Peyer's patch (tissue), 4 donors: ENCODE results near the gene ZNF672. TPM values are rescaled to one million over a fixed set of nuclear protein-coding genes. Genes with fewer than 3 reads are reported as not detected.

Experiments used
- DNase-seq, 3 donors: peaks; one replicate each; pipeline ENCODE4 v3.0.0-alpha.2; 2017 to 2019
- H3K27ac ChIP-seq, 4 donors: fragments of 200-600 bp; sonication (generic); one replicate each; pipeline ENCODE4 v1.5.1; 2016 to 2019
- H3K27me3 ChIP-seq, 2 donors: fragments of 200-600 bp; sonication (generic); one replicate each; pipeline ENCODE4 v1.5.1; 2019
- H3K36me3 ChIP-seq, 3 donors: fragments of 200-600 bp; sonication (generic); one replicate each; pipeline ENCODE4 v1.5.1; 2016 to 2019
- H3K4me1 ChIP-seq, 4 donors: fragments of 200-600 bp; sonication (generic); one replicate each; pipeline ENCODE4 v1.5.1; 2016 to 2019
- H3K4me3 ChIP-seq, 4 donors: fragments of 200-600 bp; sonication (generic); 1 replicate in 3 of 4; 2 replicates in 1 of 4; pipeline ENCODE4 v1.5.1; 2016 to 2019; ENCODE audit warnings: mild to moderate bottlenecking in 1 of 4
- H3K9me3 ChIP-seq, 4 donors: fragments of 200-600 bp; sonication (generic); one replicate each; pipeline ENCODE4 v1.5.1; 2016 to 2019; ENCODE audit warnings: mild to moderate bottlenecking in 1 of 4
- POLR2A ChIP-seq, 2 donors: fragments of 450-650 bp; IDR thresholded peaks; one replicate each; pipeline ENCODE4 v1.5.1; 2017; ENCODE audit warnings: antibody characterized with exemption in 2 of 2, mild to moderate bottlenecking in 2 of 2, moderate library complexity in 2 of 2
- total RNA-seq, 4 donors: library from RNA; depleted of rRNA; stranded (reverse); fragments of >200 nt; gene quantifications; one replicate each; pipeline ENCODE4 v1.1.0, GENCODE V29; 2016
- TF ChIP-seq, protein P1 (sequence below), 6 experiments: fragments of 450-650 bp in 4 of 6; fragments of 200-600 bp in 2 of 6; sonication (generic) in 1 of 6; IDR thresholded peaks; one replicate each; pipeline ENCODE4 v1.5.1; 2017 to 2019; ENCODE audit warnings: antibody characterized with exemption in 6 of 6, mild to moderate bottlenecking in 3 of 6, moderate library complexity in 1 of 6

ZNF672 gene
- total RNA-seq, 4 donors from 2014 or later, result 48.4 to 64.4 (median 60.5) TPM

DNA sequence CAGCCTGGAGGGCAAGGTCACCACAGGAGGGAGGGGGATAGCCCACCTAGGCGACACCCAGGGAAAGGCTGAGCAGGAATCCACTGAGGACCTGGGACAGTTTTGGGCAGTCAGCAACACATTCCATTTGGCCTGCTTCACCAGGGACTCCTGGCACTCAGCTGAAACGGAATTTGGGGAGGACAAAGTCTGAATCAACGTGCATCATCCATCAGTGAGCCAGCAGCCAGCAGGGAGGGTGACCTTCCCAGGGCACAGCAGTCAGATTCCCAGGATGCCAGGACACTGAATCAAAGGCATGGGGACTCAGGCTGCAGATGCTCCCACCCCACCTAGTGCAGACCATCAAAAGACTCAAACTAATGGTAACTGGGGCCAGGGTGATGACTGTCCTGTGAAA, 16.9 kb upstream of the ZNF672 start:
- peaks cover 8 to 47% (median 20%) of the 10 kb centered on the region in 4 donors for H3K4me1 ChIP-seq
- no peak overlapping the region for H3K4me3 ChIP-seq
- TF ChIP-seq POLR2A (IDR thresholded peaks at IDR 0.05), result no peak
- TF ChIP-seq, protein P1, sequence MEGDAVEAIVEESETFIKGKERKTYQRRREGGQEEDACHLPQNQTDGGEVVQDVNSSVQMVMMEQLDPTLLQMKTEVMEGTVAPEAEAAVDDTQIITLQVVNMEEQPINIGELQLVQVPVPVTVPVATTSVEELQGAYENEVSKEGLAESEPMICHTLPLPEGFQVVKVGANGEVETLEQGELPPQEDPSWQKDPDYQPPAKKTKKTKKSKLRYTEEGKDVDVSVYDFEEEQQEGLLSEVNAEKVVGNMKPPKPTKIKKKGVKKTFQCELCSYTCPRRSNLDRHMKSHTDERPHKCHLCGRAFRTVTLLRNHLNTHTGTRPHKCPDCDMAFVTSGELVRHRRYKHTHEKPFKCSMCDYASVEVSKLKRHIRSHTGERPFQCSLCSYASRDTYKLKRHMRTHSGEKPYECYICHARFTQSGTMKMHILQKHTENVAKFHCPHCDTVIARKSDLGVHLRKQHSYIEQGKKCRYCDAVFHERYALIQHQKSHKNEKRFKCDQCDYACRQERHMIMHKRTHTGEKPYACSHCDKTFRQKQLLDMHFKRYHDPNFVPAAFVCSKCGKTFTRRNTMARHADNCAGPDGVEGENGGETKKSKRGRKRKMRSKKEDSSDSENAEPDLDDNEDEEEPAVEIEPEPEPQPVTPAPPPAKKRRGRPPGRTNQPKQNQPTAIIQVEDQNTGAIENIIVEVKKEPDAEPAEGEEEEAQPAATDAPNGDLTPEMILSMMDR (IDR thresholded peaks at IDR 0.05), result no peak
- no peak overlapping the region for H3K27ac ChIP-seq
- DNase-seq, result peak in 1 of 3 donors; percentile 18
- no peaks in the 10 kb centered on the region for H3K27me3 ChIP-seq
- no peaks in the 10 kb centered on the region for H3K9me3 ChIP-seq
- H3K36me3 ChIP-seq, result peaks cover 0 to 50% (median 0%) of the 10 kb centered on the region in 3 donors

DNA sequence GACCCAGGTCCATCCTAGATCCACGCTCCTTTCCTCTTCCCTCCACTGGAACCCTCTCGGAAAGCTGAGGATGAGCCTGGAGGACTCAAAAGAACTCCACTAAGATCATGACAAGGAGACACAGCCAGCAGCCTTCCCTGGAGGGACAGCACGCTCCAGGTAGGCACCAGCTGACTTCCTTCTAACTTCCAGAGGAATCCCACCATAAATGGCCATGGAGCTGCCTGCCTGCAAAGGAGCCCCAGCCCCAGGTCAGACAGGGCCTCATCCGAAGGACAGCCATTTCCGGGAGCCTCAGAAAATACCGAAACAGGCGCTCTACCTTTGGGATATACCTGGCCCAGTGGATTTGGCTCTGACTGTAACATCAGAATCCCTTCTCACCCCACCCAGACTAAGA, 16.4 kb upstream of the ZNF672 start:
- Histone ChIP-seq H3K27ac (no peak overlapping the region), H3K27me3 (no peaks in the 10 kb centered on the region), H3K9me3 (no peaks in the 10 kb centered on the region), H3K4me1 (peaks cover 8 to 47% (median 20%) of the 10 kb centered on the region in 4 donors), H3K36me3 (peaks cover 0 to 44% (median 0%) of the 10 kb centered on the region in 3 donors), H3K4me3 (no peak overlapping the region)
- TF ChIP-seq, protein P1 (IDR thresholded peaks at IDR 0.05), result no peak
- no peak for TF ChIP-seq POLR2A (IDR thresholded peaks at IDR 0.05)
- DNase-seq, result peak in 1 of 3 donors; percentile 24

DNA sequence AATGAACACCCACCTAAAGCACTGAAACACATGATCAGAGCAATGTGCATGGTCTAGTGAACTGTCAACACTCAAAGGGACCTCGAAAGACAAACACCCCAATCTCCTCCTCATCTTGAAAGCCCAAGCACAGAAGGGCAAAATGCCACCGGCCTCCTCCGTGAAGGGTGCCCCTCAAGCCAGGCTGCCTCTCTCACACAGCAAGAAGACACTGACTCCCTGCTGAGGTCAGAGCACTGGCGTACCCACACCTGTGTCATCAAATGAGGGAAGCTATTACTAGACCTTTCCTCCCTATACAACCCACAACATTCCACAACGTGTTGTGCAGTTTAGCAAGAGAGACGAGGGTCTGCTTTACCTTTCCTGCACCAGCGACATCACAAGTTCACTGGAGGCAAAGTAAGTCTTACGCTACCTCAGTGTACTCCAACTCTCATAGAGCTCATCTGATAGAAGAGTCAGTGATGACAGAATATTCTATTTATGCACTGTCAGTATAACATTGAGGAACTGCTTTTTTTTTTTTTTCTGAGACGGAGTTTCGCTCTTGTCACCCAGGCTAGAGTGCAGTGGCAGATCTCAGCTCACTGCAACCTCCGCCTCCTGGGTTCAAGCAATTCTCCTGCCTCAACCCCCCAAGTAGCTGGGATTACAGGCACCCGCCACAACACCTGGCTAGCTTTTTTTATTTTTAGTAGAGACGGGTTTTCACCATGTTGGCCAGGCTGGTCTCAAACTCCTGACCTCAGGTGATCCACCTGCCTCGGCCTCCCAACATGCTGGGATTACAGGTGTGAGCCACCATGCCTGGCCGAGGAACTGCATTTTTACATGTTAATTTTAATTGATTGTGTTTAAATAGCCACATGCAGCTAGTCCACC, 15.6 kb upstream of the ZNF672 start:
- Histone ChIP-seq H3K9me3 (no peaks in the 10 kb centered on the region), H3K27ac (no peak overlapping the region), H3K36me3 (peaks cover 0 to 37% (median 0%) of the 10 kb centered on the region in 3 donors), H3K4me1 (peaks cover 8 to 54% (median 24%) of the 10 kb centered on the region in 4 donors), H3K27me3 (no peaks in the 10 kb centered on the region), H3K4me3 (no peak overlapping the region)
- peak in 2 of 3 donors; percentile 13 to 22 for DNase-seq
- TF ChIP-seq POLR2A (IDR thresholded peaks at IDR 0.05), result no peak
- TF ChIP-seq, protein P1 (IDR thresholded peaks at IDR 0.05), result no peak

DNA sequence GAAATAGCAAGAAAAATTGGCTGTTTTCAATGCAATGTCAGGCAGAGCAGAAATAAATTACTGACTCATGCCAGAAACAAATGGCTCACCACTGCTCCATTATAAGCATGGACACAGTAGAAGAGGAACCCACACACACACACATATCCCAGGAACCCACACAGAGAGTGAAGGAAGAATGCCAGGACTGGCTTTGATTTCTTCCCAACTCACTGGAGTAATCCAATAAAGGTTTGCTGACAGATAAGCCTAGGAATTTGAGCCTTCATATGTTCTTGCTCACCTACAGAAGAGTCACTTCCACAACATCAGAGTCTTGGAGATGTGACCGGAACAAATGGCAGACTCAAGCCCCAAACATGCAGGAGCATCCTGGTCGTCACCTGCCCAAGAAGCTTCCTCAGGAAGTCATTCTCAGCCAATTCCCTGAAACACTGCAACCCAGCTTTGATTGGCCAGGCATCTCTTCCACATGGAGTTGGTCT, 14.5 kb upstream of the ZNF672 start:
- no peaks in the 10 kb centered on the region for H3K27me3 ChIP-seq
- peak overlapping the region in 1 of 4 donors; percentile 91 for H3K4me3 ChIP-seq
- H3K27ac ChIP-seq, result no peak overlapping the region
- H3K4me1 ChIP-seq, result peaks cover 8 to 55% (median 24%) of the 10 kb centered on the region in 4 donors
- TF ChIP-seq, protein P1 (IDR thresholded peaks at IDR 0.05), result no peak
- no peak for TF ChIP-seq POLR2A (IDR thresholded peaks at IDR 0.05)
- DNase-seq, result no peak
- H3K9me3 ChIP-seq, result no peaks in the 10 kb centered on the region
- peaks cover 0 to 27% (median 0%) of the 10 kb centered on the region in 3 donors for H3K36me3 ChIP-seq

DNA sequence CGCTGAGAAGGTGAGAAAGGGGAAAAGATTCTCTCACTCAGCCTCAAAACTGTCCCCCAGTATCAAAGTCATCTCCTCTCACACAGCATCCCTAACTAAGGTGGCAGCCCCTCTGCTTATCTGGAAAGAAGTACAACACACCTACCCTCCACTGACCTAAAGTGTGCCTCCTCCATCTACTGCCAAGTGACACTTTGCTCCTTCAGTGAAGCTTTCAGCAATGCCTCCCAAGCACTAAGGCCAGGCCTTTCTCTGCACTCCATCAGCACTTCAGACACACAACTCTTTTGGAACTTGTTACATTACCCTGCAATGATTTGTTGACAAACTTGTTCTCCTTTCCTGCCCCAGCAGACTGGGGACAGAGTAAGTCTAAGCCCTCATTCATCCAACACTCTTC, 13.7 kb upstream of the ZNF672 start:
- peaks cover 0 to 22% (median 0%) of the 10 kb centered on the region in 3 donors for H3K36me3 ChIP-seq
- no peaks in the 10 kb centered on the region for H3K27me3 ChIP-seq
- no peaks in the 10 kb centered on the region for H3K9me3 ChIP-seq
- peak overlapping the region in 3 of 4 donors; percentile 74 to 91 (median 75) for H3K4me3 ChIP-seq
- TF ChIP-seq, protein P1 (IDR thresholded peaks at IDR 0.05), result no peak
- no peak for TF ChIP-seq POLR2A (IDR thresholded peaks at IDR 0.05)
- H3K4me1 ChIP-seq, result peaks cover 8 to 55% (median 24%) of the 10 kb centered on the region in 4 donors
- no peak overlapping the region for H3K27ac ChIP-seq
- peak in 1 of 3 donors; percentile 24 for DNase-seq
